HG03378 (cell line): Measurements from ENCODE around the gene SOX4.
"Not testable (repeated sequence)": the region's sequence is repeated elsewhere in the genome, so short reads cannot be mapped to it uniquely, and the experiment has no call there.

ENCODE experiments used
- ATAC-seq: cut with Tn5 transposase; IDR thresholded peaks from one replicate; pipeline ENCODE4 v1.9.1; 2021; ENCODE audit warnings: mild to moderate bottlenecking, moderate library complexity; ENCODE audit not compliant: unreplicated experiment

The SOX4 gene

GRCh38 chr6:21593412-21593926, at the start of gene SOX4:
Gene SOX4 (plus strand): TSS chr6:21593751. CDS start chr6:21594535, 784 bp downstream.
- ATAC-seq = peak; percentile 78

DNA sequence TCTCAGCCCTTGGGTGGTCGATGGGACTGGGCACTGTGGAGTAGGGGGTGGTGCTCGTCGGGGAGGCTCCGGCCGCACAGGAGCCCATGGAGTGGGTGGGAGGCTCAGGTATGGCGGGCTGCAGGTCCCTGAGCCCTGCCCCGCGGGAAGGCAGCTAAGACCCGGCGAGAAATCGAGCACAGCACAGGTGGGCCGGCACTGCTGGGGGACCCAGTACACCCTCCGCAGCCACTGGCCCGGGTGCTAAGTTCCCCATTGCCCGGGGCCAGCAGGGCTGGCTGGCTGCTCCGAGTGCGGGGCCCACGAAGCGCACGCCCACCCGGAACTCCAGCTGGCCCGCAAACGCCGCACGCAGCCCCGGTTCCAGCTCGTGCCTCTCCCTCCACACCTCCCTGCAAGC, 41.3 kb upstream of the SOX4 start:
- ATAC-seq = not testable (repeated sequence)

- ATAC-seq = no peak
Observed at GRCh38 chr6:21554286-21554685, 39.3 kb upstream of the SOX4 start.

DNA sequence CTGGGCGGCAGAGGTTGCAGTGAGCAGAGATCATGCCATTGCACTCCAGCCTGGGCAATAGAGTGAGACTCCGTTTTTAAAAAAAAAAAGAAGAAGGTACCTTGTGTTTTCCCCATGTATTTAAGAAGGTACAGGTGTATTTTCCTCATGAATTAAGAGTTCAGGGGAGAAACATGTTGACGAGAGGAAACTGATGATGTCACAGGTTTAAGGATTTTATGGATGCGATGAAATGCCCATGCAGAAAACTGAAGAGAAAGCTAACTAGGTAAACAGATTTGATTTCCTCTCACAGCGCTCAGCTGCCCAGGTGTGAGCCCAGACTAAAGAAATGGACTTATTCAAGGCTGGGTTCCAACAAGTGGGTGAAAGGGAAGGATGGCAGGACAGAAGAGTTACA, 38.4 kb upstream of the SOX4 start:
- no peak for ATAC-seq

GRCh38 chr6:21556511-21556910, 37.0 kb upstream of the SOX4 start:
- ATAC-seq = no peak

- no peak for ATAC-seq
Observed at GRCh38 chr6:21556968-21557721, 36.4 kb upstream of the SOX4 start.

DNA sequence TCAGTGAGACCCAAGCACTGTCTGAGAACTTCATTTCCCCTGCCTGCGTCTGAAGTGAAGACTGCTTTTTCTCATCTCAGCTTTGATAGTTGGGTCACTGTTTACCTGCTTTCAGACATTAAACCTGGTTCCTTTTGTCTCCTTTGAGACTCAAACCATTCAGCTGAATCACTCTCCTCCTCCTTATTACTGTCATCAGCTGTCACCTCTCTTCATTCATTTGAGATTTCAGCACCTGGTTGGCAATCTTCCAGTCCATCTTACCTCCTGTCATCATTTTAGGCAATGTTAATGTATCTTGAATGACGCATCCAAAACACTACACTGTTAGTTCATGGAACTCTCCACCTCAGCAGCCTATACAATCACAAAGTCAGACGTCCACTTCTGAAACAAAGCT, 34.3 kb upstream of the SOX4 start:
- no peak for ATAC-seq

DNA sequence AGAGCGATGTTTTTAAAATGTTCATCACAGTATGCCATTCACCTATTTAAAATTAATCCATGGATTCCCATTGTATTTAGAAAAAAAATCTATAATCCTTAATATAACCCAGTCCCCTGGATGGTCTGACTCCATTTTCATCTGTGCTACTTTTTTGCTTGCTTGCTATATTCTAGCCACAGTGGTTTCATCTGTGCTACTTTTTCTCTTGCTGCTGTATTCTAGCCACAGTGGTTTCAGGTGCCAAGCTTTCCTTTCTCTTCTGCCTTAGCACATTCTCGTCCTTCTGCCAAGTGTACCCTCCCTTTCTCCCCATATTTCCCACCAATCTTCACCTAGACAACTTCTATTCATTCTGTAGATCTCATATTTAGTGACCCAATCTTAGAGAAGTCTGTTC, 33.3 kb upstream of the SOX4 start:
- no peak for ATAC-seq

GRCh38 chr6:21565431-21565830, 28.1 kb upstream of the SOX4 start:
- no peak for ATAC-seq

GRCh38 chr6:21578523-21578922, 15.0 kb upstream of the SOX4 start:
- no peak for ATAC-seq

- no peak for ATAC-seq
Observed at GRCh38 chr6:21582651-21583050, 10.9 kb upstream of the SOX4 start.

DNA sequence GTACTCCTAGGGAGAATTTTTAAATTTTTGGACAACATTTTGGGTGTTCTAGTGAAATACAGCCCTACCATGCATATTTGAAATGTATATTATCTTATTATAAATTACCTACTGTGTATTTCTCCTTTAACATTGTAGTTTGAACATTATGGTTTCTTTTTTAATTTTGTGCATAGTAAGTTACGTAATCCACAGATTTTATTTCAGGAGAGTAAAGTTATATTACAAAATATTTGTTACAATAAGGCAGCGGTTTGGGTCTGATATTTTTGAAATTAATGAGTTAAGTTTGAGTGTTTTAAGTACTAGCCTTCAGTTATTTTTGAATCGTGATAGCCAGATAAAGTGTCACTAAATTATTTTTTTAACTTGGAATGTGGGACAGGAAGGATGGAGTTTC, 7.3 kb upstream of the SOX4 start:
- ATAC-seq = no peak

GRCh38 chr6:21586740-21587178, 6.8 kb upstream of the SOX4 start:
- no peak for ATAC-seq

DNA sequence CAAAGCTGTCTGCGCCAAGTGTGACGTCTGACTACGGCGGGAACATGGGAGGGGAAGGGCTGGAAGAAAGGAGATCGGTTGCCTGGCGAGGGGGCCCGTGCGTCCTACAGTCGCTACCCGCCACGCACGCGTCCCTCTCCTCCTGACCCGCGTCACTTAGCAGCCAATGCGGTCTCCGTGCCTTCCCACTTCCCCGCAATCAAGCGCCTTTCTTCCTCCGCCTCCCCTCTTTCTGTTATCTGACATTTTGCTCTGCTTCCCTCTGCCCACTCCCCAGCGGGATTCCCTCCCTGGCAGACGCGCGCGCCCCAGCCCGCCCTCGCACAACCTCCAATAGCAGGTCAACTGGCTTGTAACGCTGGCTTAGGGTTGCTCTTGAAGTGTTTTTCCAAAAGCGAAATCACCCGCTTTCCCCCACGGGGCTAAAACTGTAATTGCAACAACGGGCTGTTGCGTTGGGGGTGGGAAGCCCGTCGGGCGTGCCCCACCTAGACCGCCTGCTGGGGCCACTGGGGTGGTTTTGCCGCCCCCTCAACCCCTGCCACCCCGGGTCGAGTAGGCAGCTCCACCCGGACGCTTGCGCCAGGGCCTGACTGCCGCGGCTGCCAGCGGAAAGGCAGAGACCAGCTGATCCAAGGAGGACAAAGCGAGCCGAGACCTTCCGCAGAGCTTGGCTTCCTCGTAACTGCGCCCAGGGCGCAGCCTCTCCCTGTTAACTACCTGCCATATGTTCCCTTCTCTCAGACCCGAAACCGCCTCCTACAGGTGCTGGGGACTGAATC, 6.2 kb upstream of the SOX4 start:
- peak; percentile 37 for ATAC-seq

DNA sequence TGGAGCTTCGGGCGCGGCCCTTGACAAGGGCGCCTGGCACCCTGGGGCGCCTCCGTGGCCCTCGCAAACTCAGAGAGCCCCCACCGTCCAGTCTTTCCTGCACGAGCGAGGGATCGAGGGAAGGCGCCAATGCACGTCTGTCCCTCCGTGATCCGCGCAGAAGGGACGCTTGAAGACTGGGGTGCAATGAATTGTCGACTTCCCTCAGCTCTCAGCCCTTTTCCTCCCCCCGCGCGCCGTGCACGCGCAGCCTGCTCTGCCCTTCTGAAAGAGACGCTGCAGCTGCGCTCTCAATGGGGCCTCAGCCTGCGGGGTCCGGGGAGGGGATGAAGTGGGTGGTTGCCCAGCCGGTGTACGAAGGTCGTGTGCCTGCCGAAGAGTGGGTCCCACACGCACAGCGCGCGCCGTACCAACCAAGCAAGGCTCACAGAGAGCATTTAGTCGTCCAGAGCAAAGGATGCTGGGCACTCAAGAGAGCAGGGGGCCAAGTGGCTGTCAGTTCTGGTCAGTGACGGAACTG, 5.5 kb upstream of the SOX4 start:
- peak; percentile 31 for ATAC-seq

- ATAC-seq = peak; percentile 28
Observed at GRCh38 chr6:21588481-21589351, 4.8 kb upstream of the SOX4 start.

- peak; percentile 24 for ATAC-seq
Observed at GRCh38 chr6:21589352-21590345, 3.9 kb upstream of the SOX4 start.

DNA sequence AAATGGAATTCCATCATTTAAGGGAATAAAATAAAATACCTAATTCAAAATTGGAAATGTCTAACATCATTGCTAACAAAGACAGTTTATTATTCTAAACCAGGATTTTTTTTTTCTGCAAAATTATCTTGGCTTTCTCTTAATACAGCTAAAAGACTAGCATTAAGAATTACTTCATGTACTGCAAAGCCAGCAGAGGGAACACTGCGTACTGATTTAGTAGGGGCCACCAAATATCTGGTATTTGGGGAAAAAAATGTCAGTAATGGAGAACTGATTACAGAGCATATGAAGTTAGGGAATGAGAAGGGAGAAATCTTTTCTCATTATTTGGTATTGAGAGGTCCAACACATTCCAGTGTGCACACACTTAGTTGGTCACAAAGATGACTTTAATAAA, 3.2 kb upstream of the SOX4 start:
- no peak for ATAC-seq

DNA sequence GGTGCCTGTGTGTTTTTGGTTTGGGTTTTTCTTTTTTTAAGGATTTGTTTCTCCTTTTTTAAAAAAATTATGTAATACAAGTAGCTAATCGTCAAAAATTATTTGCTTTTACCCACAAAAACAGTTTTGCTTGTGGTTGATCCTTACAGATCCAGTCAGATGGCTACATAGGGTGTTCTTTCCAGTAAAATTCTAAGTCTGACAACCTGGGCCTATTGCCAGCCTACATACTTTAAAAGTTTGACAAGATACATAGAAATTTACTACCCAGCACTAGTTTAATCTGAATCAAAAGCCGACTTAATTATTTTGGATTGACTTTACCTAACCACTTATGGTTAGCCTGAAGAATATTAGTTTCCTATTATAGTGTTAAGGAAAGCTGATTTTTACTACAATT, 2.1 kb upstream of the SOX4 start:
- no peak for ATAC-seq

DNA sequence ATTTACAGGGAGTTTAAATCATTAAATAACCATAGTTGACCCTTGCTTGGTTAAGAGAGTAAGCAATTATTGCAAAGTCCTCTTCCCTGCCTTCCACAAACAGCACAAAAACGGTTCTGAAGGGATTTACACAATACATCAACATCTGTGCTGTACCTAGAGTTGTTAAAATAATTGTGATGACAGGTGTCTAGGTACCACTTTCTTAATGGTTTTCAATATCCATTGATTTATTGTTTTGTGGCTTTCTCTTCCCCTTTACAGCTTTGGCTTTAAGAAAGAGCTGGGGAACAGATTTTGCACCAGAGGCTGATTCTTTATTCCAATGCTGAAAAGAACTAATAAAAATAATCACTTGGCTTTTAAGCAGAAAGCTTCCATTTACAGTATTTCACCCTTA, 598 bp upstream of the SOX4 start:
- ATAC-seq = no peak
